Spleen (tissue), 7 donors: Measurements from ENCODE around the gene PLAU.

Experiments used
- CTCF ChIP-seq, 11 experiments: fragments of 200-600 bp in 7 of 11; fragments of 450-650 bp in 4 of 11; sonication (generic) in 4 of 11; IDR thresholded peaks in 8 of 11; conservative IDR thresholded peaks in 3 of 11; 1 replicate in 7 of 11; 2 replicates in 4 of 11; pipeline versions ENCODE4 v1.4.0 to v1.8.0; 2016 to 2021; ENCODE audit warnings: antibody characterized with exemption in 11 of 11, inconsistent platforms in 4 of 11, mild to moderate bottlenecking in 1 of 11
- POLR2A ChIP-seq, 3 donors: fragments of 450-650 bp; IDR thresholded peaks; one replicate each; pipeline ENCODE4 v1.5.1; 2017; ENCODE audit warnings: antibody characterized with exemption in 3 of 3, mild to moderate bottlenecking in 1 of 3
- donor health status: DM: no; HTN: no; CAD: no; lungs with moderate emphysema.
- donor health status: DM: no; HTN: no; CAD: no.
- donor health status: DM: no; HTN: no; CAD: no.

GRCh38 chr10:73876157-73876556, 34.8 kb upstream of the PLAU start:
- TF ChIP-seq CTCF (IDR thresholded peaks at IDR 0.05 in 8 of 11, conservative IDR thresholded peaks at IDR 0.05 in 3 of 11): no peak
- no peak for TF ChIP-seq POLR2A (IDR thresholded peaks at IDR 0.05)
